Measurements from ENCODE around the gene ZNF593OS.

The ZNF593OS gene

GRCh38 chr1:26124418-26125331, 47.0 kb downstream of the ZNF593OS start:
- Histone ChIP-seq H2AFZ (ENCODE audit: low read length) (no peak overlapping the region), H3K27me3 (ENCODE audit: control insufficient read depth in 3 of 3, insufficient read depth in 3 of 3, low read depth in 1 of 3, low read length in 3 of 3) (no peaks in the 10 kb centered on the region), H3K4ac (ENCODE audit: low read length) (no peak overlapping the region), H3K18ac (ENCODE audit: low read length) (no peak overlapping the region), H2BK12ac (ENCODE audit: low read length) (no peak overlapping the region), H3K14ac (ENCODE audit: low read length) (no peak overlapping the region), H3K79me1 (ENCODE audit: low read depth, low read length) (no peaks in the 10 kb centered on the region), H2BK5ac (ENCODE audit: low read length) (no peak overlapping the region), H3K9ac (ENCODE audit: low read depth, low read length, poor library complexity) (no peak overlapping the region), H4K8ac (ENCODE audit: low read depth, low read length) (no peak overlapping the region), H3K4me1 (ENCODE audit: control insufficient read depth in 2 of 2, insufficient read depth in 1 of 2, low read depth in 1 of 2, low read length in 2 of 2) (no peaks in the 10 kb centered on the region), H3K9me3 (replicated peaks in 1 of 2; ENCODE audit: control insufficient read depth in 2 of 2, insufficient read depth in 1 of 2, low read depth in 1 of 2, low read length in 2 of 2) (no peaks in the 10 kb centered on the region), H4K91ac (ENCODE audit: low read depth, low read length, poor library complexity) (no peak overlapping the region), H3K23ac (ENCODE audit: low read depth, low read length, poor library complexity) (no peak overlapping the region), H3K4me3 (ENCODE audit: low read length in 2 of 2) (no peak overlapping the region), H2BK120ac (ENCODE audit: low read depth, low read length) (no peak overlapping the region), H3K4me2 (ENCODE audit: insufficient read depth, low read length, poor library complexity, severe bottlenecking) (no peak overlapping the region), H3K27ac (replicated peaks; ENCODE audit: low read length) (no peak overlapping the region), H2AK5ac (ENCODE audit: low read depth, low read length) (no peak overlapping the region), H2BK15ac (ENCODE audit: low read length) (no peak overlapping the region), H3K36me3 (replicated peaks in 1 of 2; ENCODE audit: control insufficient read depth in 2 of 2, insufficient read depth in 2 of 2, low read length in 2 of 2) (peaks cover 4 to 42% of the 10 kb centered on the region in 2 donors)
- no peak for DNase-seq (ENCODE audit: low spot score)
- WGBS, 2 donors (ENCODE audit: extremely low coverage in 2 of 2, insufficient read length in 2 of 2, insufficient replicate concordance in 1 of 2): no CpG with 5 or more reads among the region's 4 CpGs

GRCh38 chr1:26122988-26123973, 48.4 kb downstream of the ZNF593OS start:
- H3K27ac ChIP-seq (replicated peaks; ENCODE audit: low read length): no peak overlapping the region
- no peak overlapping the region for H2AK5ac ChIP-seq (ENCODE audit: low read depth, low read length)
- H3K27me3 ChIP-seq (ENCODE audit: control insufficient read depth in 3 of 3, insufficient read depth in 3 of 3, low read depth in 1 of 3, low read length in 3 of 3): no peaks in the 10 kb centered on the region
- H3K4me1 ChIP-seq (ENCODE audit: control insufficient read depth in 2 of 2, insufficient read depth in 1 of 2, low read depth in 1 of 2, low read length in 2 of 2): no peaks in the 10 kb centered on the region
- no peak overlapping the region for H2BK5ac ChIP-seq (ENCODE audit: low read length)
- H3K36me3 ChIP-seq (replicated peaks in 1 of 2; ENCODE audit: control insufficient read depth in 2 of 2, insufficient read depth in 2 of 2, low read length in 2 of 2): peaks cover 4 to 55% of the 10 kb centered on the region in 2 donors
- H3K79me1 ChIP-seq (ENCODE audit: low read depth, low read length): no peaks in the 10 kb centered on the region
- no peak overlapping the region for H4K8ac ChIP-seq (ENCODE audit: low read depth, low read length)
- H3K14ac ChIP-seq (ENCODE audit: low read length): no peak overlapping the region
- no peak overlapping the region for H3K4me2 ChIP-seq (ENCODE audit: insufficient read depth, low read length, poor library complexity, severe bottlenecking)
- WGBS, 2 donors (ENCODE audit: extremely low coverage in 2 of 2, insufficient read length in 2 of 2, insufficient replicate concordance in 1 of 2): no CpG with 5 or more reads among the region's 7 CpGs
- H3K4me3 ChIP-seq (ENCODE audit: low read length in 2 of 2): no peak overlapping the region
- H3K9me3 ChIP-seq (replicated peaks in 1 of 2; ENCODE audit: control insufficient read depth in 2 of 2, insufficient read depth in 1 of 2, low read depth in 1 of 2, low read length in 2 of 2): no peaks in the 10 kb centered on the region
- H3K9ac ChIP-seq (ENCODE audit: low read depth, low read length, poor library complexity): no peak overlapping the region
- no peak overlapping the region for H3K23ac ChIP-seq (ENCODE audit: low read depth, low read length, poor library complexity)
- H4K91ac ChIP-seq (ENCODE audit: low read depth, low read length, poor library complexity): no peak overlapping the region
- no peak overlapping the region for H2AFZ ChIP-seq (ENCODE audit: low read length)
- H3K4ac ChIP-seq (ENCODE audit: low read length): no peak overlapping the region
- no peak overlapping the region for H2BK120ac ChIP-seq (ENCODE audit: low read depth, low read length)
- H2BK12ac ChIP-seq (ENCODE audit: low read length): no peak overlapping the region
- H3K18ac ChIP-seq (ENCODE audit: low read length): no peak overlapping the region
- DNase-seq (ENCODE audit: low spot score): no peak
- no peak overlapping the region for H2BK15ac ChIP-seq (ENCODE audit: low read length)

- Histone ChIP-seq H3K4ac (ENCODE audit: low read length) (no peak overlapping the region), H2BK120ac (ENCODE audit: low read depth, low read length) (no peak overlapping the region), H3K4me3 (ENCODE audit: low read length in 2 of 2) (no peak overlapping the region), H3K27ac (replicated peaks; ENCODE audit: low read length) (no peak overlapping the region), H3K36me3 (replicated peaks in 1 of 2; ENCODE audit: control insufficient read depth in 2 of 2, insufficient read depth in 2 of 2, low read length in 2 of 2) (peaks cover 6 to 67% of the 10 kb centered on the region in 2 donors), H4K8ac (ENCODE audit: low read depth, low read length) (no peak overlapping the region), H4K91ac (ENCODE audit: low read depth, low read length, poor library complexity) (no peak overlapping the region), H3K14ac (ENCODE audit: low read length) (no peak overlapping the region), H3K4me1 (ENCODE audit: control insufficient read depth in 2 of 2, insufficient read depth in 1 of 2, low read depth in 1 of 2, low read length in 2 of 2) (no peaks in the 10 kb centered on the region), H3K4me2 (ENCODE audit: insufficient read depth, low read length, poor library complexity, severe bottlenecking) (no peak overlapping the region), H2BK12ac (ENCODE audit: low read length) (no peak overlapping the region), H3K9me3 (replicated peaks in 1 of 2; ENCODE audit: control insufficient read depth in 2 of 2, insufficient read depth in 1 of 2, low read depth in 1 of 2, low read length in 2 of 2) (no peaks in the 10 kb centered on the region), H3K23ac (ENCODE audit: low read depth, low read length, poor library complexity) (no peak overlapping the region), H2AFZ (ENCODE audit: low read length) (no peak overlapping the region), H3K9ac (ENCODE audit: low read depth, low read length, poor library complexity) (no peak overlapping the region), H3K27me3 (ENCODE audit: control insufficient read depth in 3 of 3, insufficient read depth in 3 of 3, low read depth in 1 of 3, low read length in 3 of 3) (no peaks in the 10 kb centered on the region), H2AK5ac (ENCODE audit: low read depth, low read length) (no peak overlapping the region), H3K79me1 (ENCODE audit: low read depth, low read length) (no peaks in the 10 kb centered on the region), H2BK15ac (ENCODE audit: low read length) (no peak overlapping the region), H3K18ac (ENCODE audit: low read length) (no peak overlapping the region), H2BK5ac (ENCODE audit: low read length) (no peak overlapping the region)
- no CpG with 5 or more reads among the region's 8 CpGs for WGBS, 2 donors (ENCODE audit: extremely low coverage in 2 of 2, insufficient read length in 2 of 2, insufficient replicate concordance in 1 of 2)
- no peak for DNase-seq (ENCODE audit: low spot score)
Observed at GRCh38 chr1:26121854-26122773, 49.5 kb downstream of the ZNF593OS start.
